Melanocyte of skin (primary cell): ENCODE results near the gene SNURF. TPM values are rescaled to one million over a fixed set of nuclear protein-coding genes. Genes with fewer than 3 reads are reported as not detected.

Experiments used
- small RNA-seq, 2 donors: library from RNA; depleted of rRNA; stranded (forward); fragments of <200 nt; gene quantifications; one replicate each; pipeline ENCODE3, GENCODE V24; 2012
- total RNA-seq, 2 donors: library from RNA; depleted of rRNA; stranded (reverse); fragments of >200 nt; gene quantifications; 2 replicates each; pipeline ENCODE4 v1.2.3, GENCODE V29; 2012

SNURF gene
- 1 to 10 TPM; 3.7 to 5.2 TPM for total RNA-seq

DNA sequence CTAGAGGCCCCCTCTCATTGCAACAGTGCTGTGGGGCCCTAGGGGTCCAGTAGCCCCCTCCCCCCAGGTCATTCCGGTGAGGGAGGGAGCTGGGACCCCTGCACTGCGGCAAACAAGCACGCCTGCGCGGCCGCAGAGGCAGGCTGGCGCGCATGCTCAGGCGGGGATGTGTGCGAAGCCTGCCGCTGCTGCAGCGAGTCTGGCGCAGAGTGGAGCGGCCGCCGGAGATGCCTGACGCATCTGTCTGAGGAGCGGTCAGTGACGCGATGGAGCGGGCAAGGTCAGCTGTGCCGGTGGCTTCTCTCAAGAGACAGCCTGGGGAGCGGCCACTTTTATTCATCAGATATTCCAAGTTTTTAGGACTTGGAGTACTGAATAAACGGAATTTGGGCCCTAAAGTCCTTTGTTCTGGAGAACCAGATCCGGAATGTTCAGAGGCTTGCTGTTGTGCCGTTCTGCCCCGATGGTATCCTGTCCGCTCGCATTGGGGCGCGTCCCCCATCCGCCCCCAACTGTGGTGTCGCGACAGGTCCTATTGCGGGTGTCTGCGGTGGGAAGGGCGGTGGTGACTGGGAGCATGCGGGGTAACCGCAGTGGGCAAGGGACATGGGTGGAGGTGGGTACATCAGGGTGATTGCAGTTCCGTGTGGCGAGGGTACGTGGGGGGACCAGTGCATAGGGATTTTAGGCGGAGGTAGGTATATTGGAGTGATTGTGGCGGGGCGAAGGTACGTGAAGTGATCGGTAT, at the start of gene SNURF, which contains the start of gene SNRPN:
TSS of gene SNURF (plus strand) at position 205 of the 748 bp plus-strand sequence. CDS start at position 267, 62 bp downstream.
TSS of gene SNRPN (plus strand) at position 205 of the 748 bp plus-strand sequence. CDS start 19,467 bp downstream, outside the sequence.

Small RNA genes within 50 kb of the gene (small RNA-seq; reads per million reads assigned to genes)
- gene AC090602.1 (0 reads per million in 2 donors), gene AC124312.4 (0 reads per million in 2 donors), gene AC124312.5 (0.12 to 0.43 reads per million in 2 donors)

Other genes with a start within 250 kb of the SNURF start
- gene SNRPN, start within 50 bp of the SNURF start, total RNA-seq, result 10 to 100 TPM; 46.6 to 53.7 TPM